Glutamatergic neuron (in vitro differentiated cells): ENCODE results near the gene RANBP17. TPM values are rescaled to one million over a fixed set of nuclear protein-coding genes. Genes with fewer than 3 reads are reported as not detected.

Source experiments
- DNase-seq: peaks from one replicate; pipeline ENCODE4 v3.0.0; 2022
- H3K27ac Mint-ChIP-seq: one replicate; pipeline ENCODE4 v1.8.0; 2020; ENCODE audit warnings: mild to moderate bottlenecking, mixed read lengths, inconsistent platforms; ENCODE audit not compliant: unreplicated experiment
- H3K27me3 Mint-ChIP-seq: one replicate; pipeline ENCODE4 v1.8.0; 2020; ENCODE audit warnings: mild to moderate bottlenecking, moderate library complexity, mixed read lengths, inconsistent platforms; ENCODE audit not compliant: unreplicated experiment
- H3K36me3 Mint-ChIP-seq: one replicate; pipeline ENCODE4 v1.8.0; 2020; ENCODE audit warnings: mild to moderate bottlenecking, mixed read lengths, inconsistent platforms; ENCODE audit not compliant: unreplicated experiment
- H3K4me1 Mint-ChIP-seq: one replicate; pipeline ENCODE4 v1.8.0; 2020; ENCODE audit warnings: mild to moderate bottlenecking, low read depth, mixed read lengths, inconsistent platforms; ENCODE audit not compliant: unreplicated experiment
- H3K4me3 Mint-ChIP-seq: one replicate; pipeline ENCODE4 v1.8.0; 2020; ENCODE audit warnings: mild to moderate bottlenecking, mixed read lengths, inconsistent platforms; ENCODE audit not compliant: unreplicated experiment
- H3K9me3 Mint-ChIP-seq: one replicate; pipeline ENCODE4 v1.8.0; 2020; ENCODE audit warnings: mild to moderate bottlenecking, moderate library complexity, mixed read lengths, inconsistent platforms; ENCODE audit not compliant: unreplicated experiment
- CTCF ChIP-seq: fragments of 200-600 bp; sonication (generic); IDR thresholded peaks from one replicate; pipeline ENCODE4 v1.5.0; 2021; ENCODE audit not compliant: partially characterized antibody, unreplicated experiment
- total RNA-seq: library from RNA; stranded (reverse); fragmentation: NEBNext Ultra II Directional; extraction: Animal tissue kit (Norgen Biotek cat#: 25700); gene quantifications from one replicate; pipeline ENCODE4 v1.2.1, GENCODE V29; 2021; ENCODE audit not compliant: unreplicated experiment

Gene RANBP17
- total RNA-seq, 1 donor from 2014 or later = 25.7 TPM

- peaks cover 6% of the 10 kb centered on the region for H3K27me3 Mint-ChIP-seq
These were observed 468.2 kb downstream of the RANBP17 start for GRCh38 chr5:171330021-171330420.

GRCh38 chr5:171335616-171336015, 473.8 kb downstream of the RANBP17 start:
- DNase-seq = peak; percentile 63
- Mint-ChIP-seq H3K27ac (peak overlapping the region; percentile 94), H3K9me3 (peaks cover 10% of the 10 kb centered on the region), H3K27me3 (peaks cover 7% of the 10 kb centered on the region), H3K36me3 (no peaks in the 10 kb centered on the region), H3K4me3 (peak overlapping the region; percentile 73), H3K4me1 (peaks cover 31% of the 10 kb centered on the region)
- no peak for TF ChIP-seq CTCF

More at GRCh38 chr5:171330021-171330420, 468.2 kb downstream of the RANBP17 start:
- no peak for TF ChIP-seq CTCF
- H3K27ac Mint-ChIP-seq = peak overlapping the region; percentile 78
- peaks cover 6% of the 10 kb centered on the region for H3K9me3 Mint-ChIP-seq
- H3K4me1 Mint-ChIP-seq = peaks cover 17% of the 10 kb centered on the region
- no peaks in the 10 kb centered on the region for H3K36me3 Mint-ChIP-seq
- H3K4me3 Mint-ChIP-seq = peak overlapping the region; percentile 52
- peak; percentile 33 for DNase-seq

- peaks cover 31% of the 10 kb centered on the region for H3K4me1 Mint-ChIP-seq
- peaks cover 8% of the 10 kb centered on the region for H3K27me3 Mint-ChIP-seq
- no peaks in the 10 kb centered on the region for H3K36me3 Mint-ChIP-seq
- peak overlapping the region; percentile 94 for H3K27ac Mint-ChIP-seq
- TF ChIP-seq CTCF = no peak
- peaks cover 10% of the 10 kb centered on the region for H3K9me3 Mint-ChIP-seq
- H3K4me3 Mint-ChIP-seq = peak overlapping the region; percentile 56
- DNase-seq = peak; percentile 50
These were observed 474.8 kb downstream of the RANBP17 start for GRCh38 chr5:171336521-171337209.

- TF ChIP-seq CTCF = no peak
- DNase-seq = no peak
- Mint-ChIP-seq H3K4me3 (peak overlapping the region; percentile 50), H3K4me1 (peaks cover 31% of the 10 kb centered on the region), H3K9me3 (peaks cover 10% of the 10 kb centered on the region), H3K27ac (peak overlapping the region; percentile 94), H3K27me3 (peaks cover 9% of the 10 kb centered on the region), H3K36me3 (no peaks in the 10 kb centered on the region)
These were observed 475.4 kb downstream of the RANBP17 start for GRCh38 chr5:171337210-171337569.

GRCh38 chr5:171340042-171340441, 478.2 kb downstream of the RANBP17 start:
- no peak overlapping the region for H3K27ac Mint-ChIP-seq
- TF ChIP-seq CTCF = no peak
- no peaks in the 10 kb centered on the region for H3K36me3 Mint-ChIP-seq
- peaks cover 33% of the 10 kb centered on the region for H3K4me1 Mint-ChIP-seq
- peaks cover 7% of the 10 kb centered on the region for H3K27me3 Mint-ChIP-seq
- H3K9me3 Mint-ChIP-seq = peaks cover 12% of the 10 kb centered on the region
- no peak for DNase-seq
- no peak overlapping the region for H3K4me3 Mint-ChIP-seq
